ENCODE measurements around the gene NME8.
A peak's percentile ranks its signal among the peaks of the same experiment; 100 is the strongest.

The NME8 gene

DNA sequence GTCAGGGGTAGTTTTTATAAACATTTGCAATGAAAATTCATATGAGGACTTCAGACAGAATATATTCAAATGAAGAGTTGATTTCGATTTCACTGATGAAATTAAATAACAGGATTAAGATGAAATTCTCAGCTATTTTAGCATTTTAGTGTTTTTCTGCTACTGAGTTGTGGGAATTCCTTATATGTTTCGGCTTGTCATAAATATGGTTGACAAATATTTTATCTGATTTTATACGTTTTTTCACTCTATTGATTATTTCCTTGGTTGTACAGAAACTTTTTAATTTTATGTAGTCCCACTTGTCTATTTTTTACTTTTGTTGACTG is 14.6 kb upstream of the NME8 start:
- TF ChIP-seq, protein P1, sequence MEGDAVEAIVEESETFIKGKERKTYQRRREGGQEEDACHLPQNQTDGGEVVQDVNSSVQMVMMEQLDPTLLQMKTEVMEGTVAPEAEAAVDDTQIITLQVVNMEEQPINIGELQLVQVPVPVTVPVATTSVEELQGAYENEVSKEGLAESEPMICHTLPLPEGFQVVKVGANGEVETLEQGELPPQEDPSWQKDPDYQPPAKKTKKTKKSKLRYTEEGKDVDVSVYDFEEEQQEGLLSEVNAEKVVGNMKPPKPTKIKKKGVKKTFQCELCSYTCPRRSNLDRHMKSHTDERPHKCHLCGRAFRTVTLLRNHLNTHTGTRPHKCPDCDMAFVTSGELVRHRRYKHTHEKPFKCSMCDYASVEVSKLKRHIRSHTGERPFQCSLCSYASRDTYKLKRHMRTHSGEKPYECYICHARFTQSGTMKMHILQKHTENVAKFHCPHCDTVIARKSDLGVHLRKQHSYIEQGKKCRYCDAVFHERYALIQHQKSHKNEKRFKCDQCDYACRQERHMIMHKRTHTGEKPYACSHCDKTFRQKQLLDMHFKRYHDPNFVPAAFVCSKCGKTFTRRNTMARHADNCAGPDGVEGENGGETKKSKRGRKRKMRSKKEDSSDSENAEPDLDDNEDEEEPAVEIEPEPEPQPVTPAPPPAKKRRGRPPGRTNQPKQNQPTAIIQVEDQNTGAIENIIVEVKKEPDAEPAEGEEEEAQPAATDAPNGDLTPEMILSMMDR (IDR thresholded peaks at IDR 0.05; ENCODE audit: poor library complexity, severe bottlenecking), result peak; percentile 69
- Histone ChIP-seq H3K9me3 (ENCODE audit: severe bottlenecking) (no peaks in the 10 kb centered on the region), H3K27me3 (ENCODE audit: insufficient read depth, poor library complexity, severe bottlenecking) (no peaks in the 10 kb centered on the region), H3K4me1 (ENCODE audit: insufficient read depth, poor library complexity, severe bottlenecking) (no peaks in the 10 kb centered on the region), H3K36me3 (ENCODE audit: low read depth) (no peaks in the 10 kb centered on the region), H3K27ac (ENCODE audit: poor library complexity, severe bottlenecking) (no peak overlapping the region), H3K4me3 (ENCODE audit: severe bottlenecking) (no peak overlapping the region)
- DNase-seq (ENCODE audit: low spot score) (no peak), ATAC-seq (ENCODE audit: low read depth) (no peak)

DNA sequence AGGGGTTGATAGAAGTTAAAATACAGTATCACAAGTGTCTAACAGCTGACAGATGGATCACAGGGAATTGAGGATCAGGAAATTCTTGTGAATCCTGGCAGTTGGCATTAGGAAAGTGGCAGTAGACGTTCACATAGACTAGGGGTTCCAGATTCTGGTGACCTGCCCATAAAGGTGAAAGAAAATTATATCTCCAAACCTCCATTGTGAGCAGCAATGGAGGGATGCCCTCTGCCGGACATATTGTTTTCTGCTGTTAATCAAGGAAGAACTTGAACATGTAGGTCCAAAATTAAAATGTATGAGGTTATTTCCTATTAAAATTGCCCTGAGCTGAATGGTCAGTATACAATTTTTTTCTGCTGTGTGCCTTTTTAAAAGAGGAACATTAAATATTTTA is 5.1 kb downstream of the NME8 start:
- ATAC-seq (ENCODE audit: low read depth), result no peak

DNA sequence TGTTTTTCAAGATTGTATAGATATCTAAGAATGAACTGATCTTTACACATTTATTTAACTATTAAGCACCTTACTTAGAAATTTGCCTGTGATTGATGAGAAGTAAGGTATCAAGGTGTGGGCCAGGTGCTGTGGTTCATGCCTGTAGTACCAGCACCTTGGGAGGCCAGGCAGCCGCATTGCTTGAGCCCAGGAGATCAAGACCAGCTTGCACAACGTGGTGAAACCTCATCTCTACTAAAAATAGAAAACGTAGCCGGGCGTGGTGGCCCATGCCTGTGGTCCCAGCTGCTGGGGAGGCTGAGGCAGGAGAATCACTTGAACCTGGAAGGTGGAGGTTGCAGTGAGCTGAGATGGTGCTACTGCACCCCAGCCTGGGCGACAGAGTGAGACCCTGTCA is 33.7 kb downstream of the NME8 start:
- DNase-seq (ENCODE audit: low spot score), result no peak
- Histone ChIP-seq H3K27me3 (ENCODE audit: insufficient read depth, poor library complexity, severe bottlenecking) (peaks cover 4% of the 10 kb centered on the region), H3K9me3 (ENCODE audit: severe bottlenecking) (no peaks in the 10 kb centered on the region), H3K36me3 (ENCODE audit: low read depth) (no peaks in the 10 kb centered on the region), H3K27ac (ENCODE audit: poor library complexity, severe bottlenecking) (no peak overlapping the region), H3K4me1 (ENCODE audit: insufficient read depth, poor library complexity, severe bottlenecking) (no peaks in the 10 kb centered on the region), H3K4me3 (ENCODE audit: severe bottlenecking) (no peak overlapping the region)
- no peak for ATAC-seq (ENCODE audit: low read depth)
- TF ChIP-seq, protein P1 (IDR thresholded peaks at IDR 0.05; ENCODE audit: poor library complexity, severe bottlenecking), result no peak

More for the DNA sequence above, 5.1 kb downstream of the NME8 start:
- Histone ChIP-seq H3K4me1 (ENCODE audit: insufficient read depth, poor library complexity, severe bottlenecking) (no peaks in the 10 kb centered on the region), H3K36me3 (ENCODE audit: low read depth) (no peaks in the 10 kb centered on the region), H3K4me3 (ENCODE audit: severe bottlenecking) (no peak overlapping the region), H3K27me3 (ENCODE audit: insufficient read depth, poor library complexity, severe bottlenecking) (no peaks in the 10 kb centered on the region), H3K27ac (ENCODE audit: poor library complexity, severe bottlenecking) (no peak overlapping the region), H3K9me3 (ENCODE audit: severe bottlenecking) (no peaks in the 10 kb centered on the region)
- no peak for DNase-seq (ENCODE audit: low spot score)
- TF ChIP-seq, protein P1 (IDR thresholded peaks at IDR 0.05; ENCODE audit: poor library complexity, severe bottlenecking), result peak; percentile 69

DNA sequence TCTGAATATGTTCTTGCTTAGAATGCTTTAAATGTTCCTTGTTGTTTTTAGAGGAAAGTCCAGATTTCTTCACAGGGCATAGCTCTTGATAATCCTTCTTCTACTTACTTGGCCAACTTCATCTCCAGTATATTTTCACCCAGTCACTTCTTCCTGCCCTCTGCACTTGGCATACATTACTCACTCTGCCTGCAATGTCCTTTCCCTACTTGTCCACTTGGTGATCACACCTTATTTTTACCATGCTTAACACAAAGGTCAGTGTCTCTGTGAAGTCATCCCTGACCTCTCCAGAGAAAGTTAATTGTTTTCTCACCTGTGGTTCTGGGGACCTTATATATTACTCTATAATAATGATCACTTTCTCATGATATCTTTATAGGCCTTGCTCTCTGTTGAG is 45.0 kb downstream of the NME8 start:
- TF ChIP-seq, protein P1 (IDR thresholded peaks at IDR 0.05; ENCODE audit: poor library complexity, severe bottlenecking), result no peak
- DNase-seq (ENCODE audit: low spot score) (no peak), ATAC-seq (ENCODE audit: low read depth) (no peak)
- Histone ChIP-seq H3K27ac (ENCODE audit: poor library complexity, severe bottlenecking) (no peak overlapping the region), H3K4me3 (ENCODE audit: severe bottlenecking) (no peak overlapping the region), H3K4me1 (ENCODE audit: insufficient read depth, poor library complexity, severe bottlenecking) (no peaks in the 10 kb centered on the region), H3K9me3 (ENCODE audit: severe bottlenecking) (no peaks in the 10 kb centered on the region), H3K27me3 (ENCODE audit: insufficient read depth, poor library complexity, severe bottlenecking) (no peaks in the 10 kb centered on the region), H3K36me3 (ENCODE audit: low read depth) (no peaks in the 10 kb centered on the region)

DNA sequence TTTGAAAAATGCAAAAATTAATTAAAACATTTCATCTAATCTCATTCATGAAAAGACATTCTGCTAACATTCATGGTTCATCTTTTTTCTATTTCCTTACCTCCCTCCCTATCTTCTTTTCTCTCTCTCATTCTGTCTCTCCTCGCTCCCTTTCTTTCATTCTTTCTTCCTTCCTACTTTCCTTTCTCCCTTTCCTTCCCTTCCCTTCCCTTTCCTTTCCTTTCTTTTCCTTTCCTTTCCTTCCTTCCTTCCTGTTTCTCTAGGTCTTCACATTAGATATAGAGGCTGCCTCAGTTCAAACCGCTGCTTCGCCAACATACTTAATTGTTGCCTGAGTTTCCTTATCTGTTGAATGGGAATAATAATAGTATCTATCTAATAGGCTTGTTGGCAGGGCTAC is 46.3 kb downstream of the NME8 start:
- no peak overlapping the region for H3K4me3 ChIP-seq (ENCODE audit: severe bottlenecking)
- no peaks in the 10 kb centered on the region for H3K9me3 ChIP-seq (ENCODE audit: severe bottlenecking)
- DNase-seq (ENCODE audit: low spot score) (no peak), ATAC-seq (ENCODE audit: low read depth) (no peak)
- H3K27me3 ChIP-seq (ENCODE audit: insufficient read depth, poor library complexity, severe bottlenecking), result no peaks in the 10 kb centered on the region
- H3K27ac ChIP-seq (ENCODE audit: poor library complexity, severe bottlenecking), result no peak overlapping the region
- TF ChIP-seq, protein P1 (IDR thresholded peaks at IDR 0.05; ENCODE audit: poor library complexity, severe bottlenecking), result no peak
- no peaks in the 10 kb centered on the region for H3K36me3 ChIP-seq (ENCODE audit: low read depth)
- no peaks in the 10 kb centered on the region for H3K4me1 ChIP-seq (ENCODE audit: insufficient read depth, poor library complexity, severe bottlenecking)
